Effector CD8-positive, alpha-beta T cell (primary cell): Measurements from ENCODE around the gene NTN4.
"Not testable (repeated sequence)": the region's sequence is repeated elsewhere in the genome, so short reads cannot be mapped to it uniquely, and the experiment has no call there.

Experiments used
- DNase-seq: peaks from one replicate; lab custom pipeline; 2025; lab: John Stamatoyannopoulos, UW

Gene NTN4

DNA sequence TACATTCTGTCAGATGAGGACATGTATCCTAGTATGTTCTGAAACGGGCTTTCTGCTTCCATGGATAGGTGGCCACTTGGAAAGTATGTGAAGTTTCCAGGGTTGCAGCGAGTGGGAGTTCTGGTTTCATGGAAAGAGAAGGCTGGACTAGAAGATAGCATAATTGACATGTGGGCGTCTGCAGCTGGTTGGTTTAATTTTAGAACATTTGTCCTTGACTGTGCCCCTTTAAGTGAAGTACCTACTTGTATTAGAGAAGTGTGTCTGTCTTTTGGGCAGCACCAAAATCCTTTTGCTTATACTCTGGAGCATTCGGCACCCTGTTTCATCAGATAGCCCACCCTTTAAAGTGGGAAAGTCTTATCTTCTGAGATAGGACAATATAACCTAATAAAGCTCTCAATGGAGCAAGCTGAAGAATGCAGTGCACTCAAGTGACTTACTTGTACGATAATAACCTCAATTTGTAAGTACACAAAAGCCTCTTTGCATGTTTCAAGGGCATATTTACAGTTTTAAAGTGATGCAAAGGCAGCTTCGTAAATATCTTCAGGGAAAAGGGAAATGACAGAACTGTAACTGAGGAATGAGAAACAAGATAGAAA lies 35.2 kb downstream of the NTN4 start:
- DNase-seq: no peak

DNA sequence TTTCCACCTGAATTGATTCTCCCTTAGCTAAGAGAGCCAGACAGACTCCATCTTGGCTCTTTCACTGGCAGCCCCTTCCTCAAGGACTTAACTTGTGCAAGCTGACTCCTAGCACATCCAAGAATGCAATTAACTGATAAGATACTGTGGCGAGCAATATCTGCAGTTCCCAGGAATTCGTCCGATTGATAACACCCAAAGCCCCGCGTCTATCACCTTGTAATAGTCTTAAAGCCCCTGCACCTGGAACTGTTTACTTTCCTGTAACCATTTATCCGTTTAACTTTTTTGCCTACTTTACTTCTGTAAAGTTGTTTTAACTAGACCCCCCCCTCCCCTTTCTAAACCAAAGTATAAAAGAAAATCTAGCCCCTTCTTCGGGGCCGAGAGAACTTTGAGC lies 44.5 kb downstream of the NTN4 start:
- DNase-seq: not testable (repeated sequence)

DNA sequence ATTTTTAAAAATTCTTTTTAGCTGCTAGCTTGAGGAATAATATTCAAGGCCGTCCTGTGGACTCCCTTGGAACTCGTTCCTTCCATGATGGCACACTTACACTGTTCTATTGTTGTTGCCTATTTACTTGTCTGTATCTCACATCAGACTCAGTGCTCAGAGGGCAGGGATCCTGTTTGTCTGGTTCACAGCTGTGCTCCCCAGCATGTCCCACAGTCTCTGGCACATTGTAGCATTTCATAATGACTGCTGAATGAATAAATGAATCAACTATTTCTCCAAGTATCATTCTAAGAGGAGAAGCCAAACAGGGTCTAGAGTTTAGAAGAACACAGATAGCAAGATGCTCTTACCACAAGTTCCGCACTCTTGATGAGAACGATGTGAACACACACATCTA lies 48.0 kb downstream of the NTN4 start:
- DNase-seq: no peak

DNA sequence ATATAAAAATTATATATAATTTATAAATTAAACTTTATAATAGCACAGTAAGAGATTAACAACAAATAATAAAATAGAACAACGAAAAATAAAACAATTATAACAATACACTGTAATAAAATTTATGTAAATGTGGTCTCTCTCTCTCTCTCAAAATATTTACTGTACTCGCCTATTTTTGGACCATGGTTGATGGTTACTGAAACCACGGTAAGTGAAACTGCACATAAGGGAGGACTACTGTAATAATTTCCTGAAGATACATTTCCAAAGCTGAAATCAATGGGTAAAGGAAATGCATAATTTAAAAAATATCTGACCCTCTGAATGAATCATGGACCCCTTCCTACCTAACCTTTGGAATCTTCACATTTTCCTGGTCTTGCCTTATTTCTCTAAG lies 48.9 kb downstream of the NTN4 start:
- DNase-seq: no peak

DNA sequence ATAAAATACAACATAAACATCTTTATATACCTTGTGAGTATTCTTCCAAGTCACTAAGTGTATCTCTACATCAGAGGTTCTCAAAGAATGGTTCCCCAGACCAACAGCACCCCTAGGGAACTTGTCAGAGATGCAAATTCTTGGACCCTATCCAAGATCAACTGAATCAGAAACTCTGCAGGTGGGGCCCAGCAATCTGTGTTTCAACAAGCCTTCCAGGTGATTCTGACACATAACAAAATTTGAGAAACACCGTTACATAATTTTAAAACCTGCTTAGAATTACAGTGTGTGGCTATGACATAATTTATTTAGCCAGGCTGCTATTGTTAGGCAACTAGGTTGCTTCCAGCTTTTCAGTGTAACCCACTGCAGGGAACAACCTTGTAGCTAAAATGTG lies 49.8 kb downstream of the NTN4 start:
- DNase-seq: no peak

DNA sequence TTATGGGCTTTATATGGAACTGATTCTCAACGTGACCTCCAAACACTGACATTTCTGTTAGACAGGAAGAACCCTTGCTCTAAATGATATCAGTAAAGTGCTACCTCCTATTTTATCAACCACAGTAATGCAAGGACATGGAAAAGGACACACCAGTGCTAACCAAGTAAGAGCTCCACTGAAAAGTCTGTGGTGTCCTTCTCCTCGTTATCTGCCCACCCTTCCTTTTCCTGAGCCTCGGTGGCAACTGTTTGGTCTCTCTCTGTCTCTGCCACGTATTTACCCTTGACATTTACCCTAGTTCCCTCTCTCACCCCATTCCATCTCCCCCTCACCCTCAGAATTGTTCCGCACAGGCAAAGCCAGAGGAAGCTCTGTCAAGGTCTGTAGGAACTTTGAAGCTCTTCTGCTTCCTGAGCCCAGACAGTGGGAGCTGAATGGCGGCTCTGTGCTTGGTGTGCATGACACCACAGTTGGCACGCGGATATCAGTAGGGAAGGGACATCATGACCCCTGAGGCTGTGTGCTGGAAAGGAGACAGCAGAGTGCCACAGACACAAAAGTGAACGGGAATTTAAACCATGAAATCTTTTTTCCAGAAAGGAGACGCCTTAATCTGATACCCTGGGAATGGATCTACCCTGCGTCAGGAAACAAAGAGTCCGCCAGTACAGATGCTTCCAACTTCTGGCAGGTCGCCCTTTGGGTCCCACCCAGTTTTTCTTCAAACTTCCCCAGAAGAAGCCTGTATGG lies 50.8 kb downstream of the NTN4 start:
- no peak for DNase-seq

DNA sequence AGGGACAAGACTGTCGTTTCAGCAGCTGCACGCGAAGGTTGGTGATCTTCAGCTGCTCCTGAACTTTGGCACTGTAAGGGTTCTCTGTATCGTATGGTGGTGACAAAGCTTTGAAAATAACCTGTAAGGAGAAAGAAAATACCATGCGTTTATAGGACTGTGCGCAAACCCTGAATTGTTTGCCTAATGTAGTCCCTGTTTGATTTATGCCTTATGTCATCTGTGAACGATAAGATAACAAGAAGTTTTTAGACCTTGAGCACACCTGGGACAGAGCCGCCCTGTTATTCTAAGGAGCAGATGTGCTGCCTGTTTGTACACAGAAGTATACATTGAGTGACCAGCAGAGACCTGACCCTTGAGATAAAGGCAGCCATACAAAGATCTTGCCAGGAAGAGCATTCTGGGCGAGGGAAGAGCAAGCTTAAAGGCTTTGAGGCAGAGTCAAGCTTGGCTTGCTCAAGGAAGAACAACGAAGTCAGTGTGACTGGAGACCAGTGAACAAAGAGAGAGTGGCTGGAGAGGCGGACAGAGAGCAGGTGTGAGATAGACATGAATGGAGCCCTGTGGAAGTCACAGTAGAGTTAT lies 52.4 kb downstream of the NTN4 start:
- DNase-seq: no peak

DNA sequence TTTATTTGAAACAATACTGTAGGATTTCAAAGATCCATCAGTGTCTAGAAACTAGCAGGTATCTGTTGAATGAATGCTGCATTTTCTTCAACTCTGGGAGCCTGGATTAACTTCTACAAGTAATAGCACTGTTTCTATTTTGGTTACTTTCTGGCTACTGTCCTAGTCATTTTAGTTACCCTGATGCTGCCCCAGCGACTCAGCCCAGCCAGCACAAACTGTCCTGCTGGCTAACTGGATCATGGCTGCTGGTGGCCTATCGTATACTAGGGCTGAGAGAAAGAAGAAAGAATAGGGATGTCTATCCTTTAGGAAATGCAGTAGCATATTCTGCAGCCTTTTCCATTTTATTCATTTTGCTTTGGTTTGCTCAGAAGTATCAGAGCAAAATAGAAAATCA lies 53.9 kb downstream of the NTN4 start:
- no peak for DNase-seq

DNA sequence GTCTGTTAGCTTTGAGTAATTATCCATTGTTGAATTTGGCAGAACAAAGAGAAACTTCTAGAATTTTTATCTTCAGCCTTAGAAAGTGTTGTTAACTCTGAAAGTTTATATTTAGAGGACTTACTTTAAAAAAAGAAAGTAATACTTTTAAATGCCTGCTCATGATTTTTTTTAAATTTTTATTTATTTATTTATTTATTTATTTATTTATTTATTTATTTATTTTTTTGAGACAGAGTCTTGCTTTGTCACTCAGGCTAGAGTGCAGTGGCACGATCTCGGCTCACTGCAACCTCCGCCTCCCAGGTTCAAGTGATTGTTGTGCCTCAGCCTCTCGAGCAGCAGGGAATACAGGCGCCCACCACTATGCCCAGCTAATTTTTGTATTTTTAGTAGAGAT lies 54.8 kb downstream of the NTN4 start:
- not testable (repeated sequence) for DNase-seq

DNA sequence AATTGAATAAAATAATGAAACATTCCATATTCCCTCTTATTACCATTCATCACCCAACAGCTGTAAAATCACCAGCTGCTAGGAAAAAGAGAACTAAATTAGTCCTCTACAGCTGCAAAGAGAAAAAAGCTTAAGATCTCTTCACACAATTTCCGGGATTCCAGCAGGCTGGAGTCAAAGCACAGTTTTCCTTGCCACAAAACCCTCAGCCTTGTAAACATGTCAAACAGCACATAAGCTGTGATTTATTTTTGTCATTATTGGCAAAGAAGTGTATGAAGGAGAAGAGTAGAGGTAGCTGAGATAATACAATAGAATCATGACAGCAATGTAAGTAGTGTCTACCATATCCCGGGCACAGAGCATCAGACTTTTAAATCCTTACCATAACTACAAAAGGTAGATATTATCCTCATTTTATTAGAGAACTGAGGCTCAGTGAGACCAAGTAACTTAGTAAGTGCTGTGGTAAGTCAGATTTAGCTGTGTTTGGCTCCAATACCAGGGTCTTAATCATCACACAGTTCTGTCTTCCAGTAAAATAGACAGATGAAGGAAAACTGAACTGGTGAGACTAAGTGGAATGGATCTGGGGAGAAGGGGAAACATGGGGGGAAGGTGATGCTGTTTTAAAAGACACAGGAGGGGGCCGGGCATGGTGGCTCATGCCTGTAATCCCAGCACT lies 57.3 kb downstream of the NTN4 start:
- DNase-seq: no peak

DNA sequence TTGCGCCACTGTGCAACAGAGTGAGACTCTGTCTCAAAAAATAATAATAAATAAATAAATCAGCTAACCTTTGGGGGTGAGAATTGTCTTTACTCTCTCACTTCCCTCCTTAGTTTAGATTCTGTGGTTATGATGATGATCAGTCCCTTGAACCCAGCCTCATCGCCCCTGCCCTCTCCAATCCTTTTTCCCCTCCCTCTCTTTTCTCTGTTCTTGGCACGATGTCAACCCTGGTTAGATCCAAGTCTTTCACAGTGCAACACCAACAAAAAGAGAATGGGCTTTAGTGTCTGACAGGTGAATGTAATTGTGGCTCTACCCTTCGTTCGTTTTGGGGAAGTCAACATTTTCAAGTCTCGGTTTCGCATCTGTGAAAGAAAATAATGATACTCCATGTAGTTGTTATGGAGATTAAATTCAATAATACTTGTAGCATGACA lies 59.0 kb downstream of the NTN4 start:
- no peak for DNase-seq

DNA sequence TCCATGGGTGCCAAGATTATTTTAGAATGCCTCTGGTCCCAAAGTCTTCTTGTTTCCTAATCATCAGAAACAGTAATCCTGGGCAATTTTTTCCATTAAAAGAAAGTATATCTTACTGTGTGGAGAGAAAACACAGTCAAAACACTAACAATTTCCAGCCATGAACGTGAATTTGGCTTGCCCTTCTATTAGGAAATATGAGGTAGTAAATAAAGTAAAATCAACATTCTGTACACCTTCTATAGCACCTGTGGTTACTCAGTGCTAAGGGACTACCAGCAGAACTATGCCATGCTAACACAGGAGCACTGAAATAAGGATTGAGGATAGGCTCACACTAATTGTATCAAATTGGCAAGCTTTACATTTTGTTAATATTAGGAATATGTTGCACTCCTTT lies 60.1 kb downstream of the NTN4 start:
- no peak for DNase-seq

DNA sequence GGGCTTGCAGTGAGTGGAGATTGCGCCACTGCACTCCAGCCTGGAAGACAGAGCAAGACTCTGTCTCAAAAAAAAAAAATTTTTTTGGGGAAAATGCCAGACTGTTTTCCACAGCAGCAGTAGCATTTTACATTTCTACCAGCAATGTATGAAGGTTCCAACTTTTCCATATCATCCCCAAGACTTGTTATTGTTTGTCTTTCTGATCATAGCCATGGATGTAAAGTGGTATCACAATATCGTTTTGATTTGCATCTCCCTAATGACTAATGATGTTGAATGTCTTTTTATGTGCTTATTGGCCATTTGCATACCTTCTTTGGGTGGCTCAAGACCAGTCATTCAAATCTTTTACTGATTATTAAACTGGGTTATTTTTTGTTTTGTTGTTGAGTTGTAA lies 63.7 kb downstream of the NTN4 start:
- no peak for DNase-seq

DNA sequence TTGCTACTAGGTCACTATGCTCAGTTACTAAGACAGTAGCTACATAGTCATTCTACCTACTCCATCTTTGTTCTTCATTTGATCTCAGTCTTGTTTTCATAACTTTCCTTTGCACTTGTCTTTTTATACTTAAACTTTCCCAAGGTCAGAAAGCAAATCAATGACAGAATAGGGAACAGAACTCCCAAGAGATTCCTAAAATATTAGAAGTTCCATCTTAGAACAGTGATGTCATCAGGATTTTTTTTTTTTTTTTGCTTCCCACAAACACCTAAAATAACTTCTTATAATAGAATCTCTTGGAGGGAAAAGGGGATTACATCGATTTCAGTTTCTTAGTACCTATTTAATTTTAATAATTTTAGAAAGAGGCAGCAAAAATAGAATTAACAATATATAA lies 65.8 kb downstream of the NTN4 start:
- no peak for DNase-seq

DNA sequence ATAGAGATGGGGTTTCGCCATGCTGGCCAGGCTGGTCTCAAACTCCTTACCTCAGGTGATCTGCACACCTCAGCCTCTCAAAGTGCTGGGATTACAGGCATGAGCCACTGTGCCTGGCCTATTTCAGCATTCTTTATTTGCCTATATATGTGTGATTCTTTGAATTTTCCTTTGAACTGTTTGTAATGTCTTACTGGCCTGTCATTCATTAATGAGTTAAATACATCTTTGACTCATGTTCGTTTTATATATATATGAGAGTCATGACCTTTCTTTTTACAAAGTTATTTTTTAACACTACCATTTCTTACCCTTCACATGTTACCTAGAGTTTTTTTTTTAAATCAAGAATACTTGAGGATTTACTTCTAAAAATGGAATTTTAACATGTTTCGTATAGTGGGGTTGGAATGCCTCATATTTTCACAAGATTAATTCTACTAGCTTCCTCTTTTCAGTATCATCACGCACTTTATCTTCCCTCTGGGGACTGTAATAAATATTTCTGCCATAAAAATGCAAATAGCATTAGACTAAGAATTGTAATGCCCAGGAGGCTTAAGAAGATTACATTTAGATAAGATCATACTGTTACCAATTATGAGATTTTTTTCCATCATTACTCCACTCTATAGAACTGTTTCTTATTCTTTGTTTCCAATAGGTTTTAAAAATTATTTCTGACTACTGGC lies 66.7 kb downstream of the NTN4 start:
- DNase-seq: no peak

DNA sequence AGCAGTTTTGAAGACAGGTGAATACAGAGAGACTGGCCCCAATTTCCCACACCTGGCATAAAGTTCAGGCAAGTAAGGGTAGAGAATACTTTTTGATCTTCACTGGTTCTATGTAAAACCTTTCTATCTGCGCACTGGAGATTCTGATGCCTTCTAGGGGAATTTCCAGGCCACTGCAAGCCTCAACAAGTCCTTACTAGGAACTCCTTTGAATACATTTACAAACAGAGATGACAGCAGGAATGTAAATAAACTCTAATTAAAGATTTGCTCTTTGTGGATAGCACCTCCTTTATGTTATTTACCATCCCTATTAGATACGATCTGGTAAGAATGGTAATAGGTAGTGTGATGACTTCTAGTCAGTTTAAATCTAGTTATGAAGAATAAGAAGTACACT lies 69.2 kb downstream of the NTN4 start:
- no peak for DNase-seq

DNA sequence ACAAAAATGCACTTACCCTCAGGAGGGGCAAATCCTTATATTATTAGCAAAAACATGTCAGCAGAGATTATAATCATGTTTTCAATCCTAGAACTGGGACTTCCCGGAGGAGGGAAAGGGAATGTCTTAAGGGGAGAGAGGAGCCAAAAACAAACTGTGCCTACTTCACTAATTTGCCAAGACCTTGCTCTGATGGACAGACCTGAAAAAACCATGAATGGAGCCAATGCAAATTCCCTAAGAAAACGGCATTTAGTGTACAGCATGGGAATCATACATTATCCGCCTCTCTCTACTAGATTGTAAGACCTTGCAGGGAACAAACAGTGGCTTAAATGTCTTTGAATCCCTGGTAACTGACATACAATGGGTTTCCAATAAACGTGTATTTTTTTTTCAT lies 70.4 kb downstream of the NTN4 start:
- DNase-seq: no peak

DNA sequence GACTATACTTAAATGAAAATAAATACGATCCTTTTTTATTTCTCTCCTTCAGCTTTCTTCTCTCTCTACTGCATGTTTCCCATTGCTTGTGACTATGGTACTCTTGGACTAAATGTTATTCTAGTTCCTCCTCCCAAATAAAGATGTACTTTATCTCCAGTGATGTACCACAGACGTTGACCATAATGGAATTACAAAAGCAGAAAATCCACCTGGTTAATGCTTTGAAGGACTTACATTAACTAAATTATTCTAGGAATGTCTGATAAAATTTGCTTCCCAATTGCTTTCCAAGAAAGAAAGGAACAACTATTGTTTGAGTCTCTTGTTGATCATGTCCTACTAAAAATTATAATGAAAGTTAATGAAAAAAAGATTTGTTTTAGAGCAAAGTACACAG lies 71.8 kb downstream of the NTN4 start:
- no peak for DNase-seq

DNA sequence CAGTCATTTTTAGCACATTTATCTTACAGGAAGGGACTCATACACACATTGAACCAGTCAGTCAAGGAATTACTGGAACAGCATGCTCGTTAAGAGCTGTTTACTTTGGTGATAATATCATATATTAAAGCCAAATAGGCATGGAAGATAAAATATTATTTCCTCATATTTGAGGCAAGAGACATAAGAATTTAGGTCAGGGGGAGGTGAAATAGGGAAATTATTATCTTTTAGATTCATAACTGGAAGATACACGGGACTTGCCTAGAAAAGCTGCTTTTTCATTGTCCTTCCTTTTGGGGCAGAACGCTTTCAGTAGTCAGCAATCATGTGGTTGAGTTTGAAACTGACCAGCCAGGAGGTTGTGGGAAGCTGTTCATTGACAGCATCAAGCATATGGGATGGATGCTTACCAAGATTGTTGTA lies 72.5 kb downstream of the NTN4 start:
- DNase-seq: no peak

DNA sequence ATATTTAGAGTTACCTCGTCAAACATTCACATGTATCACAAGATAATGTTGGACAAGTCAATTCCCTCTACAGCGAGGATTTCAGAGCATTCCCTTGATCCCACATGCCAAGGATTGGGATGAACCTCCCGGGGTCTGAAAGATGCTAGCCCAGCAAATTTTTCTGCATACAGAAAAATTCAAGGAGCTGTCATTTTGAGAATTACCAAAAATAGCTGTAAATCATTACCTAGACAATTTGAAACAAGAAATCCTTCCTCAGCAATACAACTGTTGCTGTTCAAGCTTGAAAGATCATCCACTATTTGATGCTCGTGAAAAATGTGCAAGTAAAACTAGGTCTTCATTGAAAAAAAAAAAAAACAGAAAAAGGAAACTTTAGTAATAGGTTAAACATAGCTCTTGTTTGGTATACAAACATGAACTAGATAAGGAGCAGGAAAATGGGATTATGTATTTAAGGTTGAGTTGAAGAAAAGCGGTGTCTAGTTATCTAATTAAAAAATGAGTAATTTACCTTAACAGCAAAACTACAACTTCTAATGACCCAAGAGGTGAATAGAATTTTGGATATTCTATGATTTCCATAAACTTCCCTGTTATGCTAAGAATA lies 73.1 kb downstream of the NTN4 start:
- DNase-seq: no peak

DNA sequence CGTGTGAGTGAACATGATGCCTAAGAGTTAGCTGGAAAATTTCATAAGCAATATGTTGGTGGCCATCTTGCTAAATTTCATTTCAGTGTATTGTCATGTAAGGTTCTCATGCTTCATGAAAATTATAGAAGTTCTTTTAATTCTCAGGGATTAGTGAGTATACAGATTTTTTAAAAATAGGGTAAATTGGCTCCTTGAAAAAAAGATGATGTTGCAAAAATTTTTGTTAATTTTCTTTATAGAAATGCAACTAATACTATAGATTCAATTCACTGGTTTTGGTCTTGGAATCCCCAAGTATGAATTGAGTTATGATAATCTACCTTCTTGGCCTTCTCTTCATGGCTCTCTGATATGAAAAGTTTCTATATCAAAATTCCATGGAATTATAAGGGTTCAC lies 75.4 kb downstream of the NTN4 start:
- DNase-seq: no peak

DNA sequence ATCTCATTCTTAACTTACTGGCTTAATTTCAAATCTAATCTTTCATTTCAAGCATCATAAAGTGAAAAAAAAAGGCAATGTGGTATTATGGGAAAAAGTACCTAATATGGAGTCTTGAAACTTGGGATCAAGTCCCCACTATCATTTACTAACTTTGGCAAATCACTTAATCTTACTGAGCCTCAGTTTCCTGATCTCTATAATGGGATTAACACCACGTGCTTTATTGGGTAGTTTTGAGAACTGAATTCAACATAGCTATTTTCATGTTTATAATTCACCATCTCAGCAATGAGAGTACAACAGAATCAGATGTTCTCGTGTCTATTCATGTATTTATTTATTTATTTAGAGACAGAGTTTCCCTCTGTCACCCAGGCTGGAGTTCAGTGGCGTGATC lies 78.3 kb downstream of the NTN4 start:
- no peak for DNase-seq
